Astrocyte (in vitro differentiated cells and primary cell): ENCODE data around the gene TBPL2. TPM values are rescaled to one million over a fixed set of nuclear protein-coding genes. Genes with fewer than 3 reads are reported as not detected.

Source experiments
- DNase-seq: peaks from one replicate; pipeline ENCODE4 v3.0.0-alpha.2; 2010; ENCODE audit warnings: low read depth
- FAIRE-seq: peaks from 2 replicates; lab custom pipeline; 2011; peaks lifted over from hg19 to GRCh38; lab: Jason Lieb, UNC
- H2AFZ ChIP-seq: 2 replicates; pipeline ENCODE4 v1.6.0; 2012; ENCODE audit warnings: low read depth, low read length, inconsistent platforms
- H3K27ac ChIP-seq: 2 replicates; pipeline ENCODE4 v1.5.1; 2011; ENCODE audit warnings: low read depth, low read length, inconsistent platforms
- H3K27me3 ChIP-seq: 2 replicates; pipeline ENCODE4 v1.6.0; 2011; ENCODE audit warnings: low read length, inconsistent platforms; ENCODE audit not compliant: insufficient read depth
- H3K36me3 ChIP-seq: 2 replicates; pipeline ENCODE4 v1.5.1; 2011; ENCODE audit warnings: low read length, inconsistent platforms; ENCODE audit not compliant: insufficient read depth
- H3K4me1 ChIP-seq: 2 replicates; pipeline ENCODE4 v1.5.1; 2011; ENCODE audit warnings: low read length, inconsistent platforms; ENCODE audit not compliant: insufficient read depth
- H3K4me2 ChIP-seq: 2 replicates; pipeline ENCODE4 v1.6.0; 2012; ENCODE audit warnings: low read length, inconsistent platforms
- H3K4me3 ChIP-seq: 2 replicates; pipeline ENCODE4 v1.5.1; 2011; ENCODE audit warnings: low read depth, mild to moderate bottlenecking, low read length, inconsistent platforms; ENCODE audit not compliant: insufficient read depth
- H3K79me2 ChIP-seq: 2 replicates; pipeline ENCODE4 v1.6.0; 2012; ENCODE audit warnings: mild to moderate bottlenecking, low read length, inconsistent platforms; ENCODE audit not compliant: insufficient read depth
- H3K9ac ChIP-seq: 2 replicates; pipeline ENCODE4 v1.6.0; 2012; ENCODE audit warnings: mild to moderate bottlenecking, low read length, inconsistent platforms
- H3K9me3 ChIP-seq: 2 replicates; pipeline ENCODE4 v1.5.1; 2012; ENCODE audit warnings: low read depth, mild to moderate bottlenecking, low read length, inconsistent platforms; ENCODE audit not compliant: insufficient read depth
- H4K20me1 ChIP-seq: 2 replicates; pipeline ENCODE4 v1.6.0; 2012; ENCODE audit warnings: low read length, inconsistent platforms; ENCODE audit not compliant: insufficient read depth
- H3K27ac Mint-ChIP-seq: one replicate; pipeline ENCODE4 v1.8.0; 2021; ENCODE audit warnings: mild to moderate bottlenecking, mixed read lengths; ENCODE audit not compliant: unreplicated experiment
- H3K27me3 Mint-ChIP-seq: one replicate; pipeline ENCODE4 v1.8.0; 2021; ENCODE audit warnings: low read depth, mixed read lengths; ENCODE audit not compliant: unreplicated experiment
- H3K36me3 Mint-ChIP-seq: one replicate; pipeline ENCODE4 v1.8.0; 2021; ENCODE audit warnings: low read depth, mixed read lengths; ENCODE audit not compliant: unreplicated experiment
- H3K4me1 Mint-ChIP-seq: one replicate; pipeline ENCODE4 v1.8.0; 2021; ENCODE audit warnings: low read depth, mixed read lengths; ENCODE audit not compliant: unreplicated experiment
- H3K4me3 Mint-ChIP-seq: one replicate; pipeline ENCODE4 v1.8.0; 2021; ENCODE audit warnings: mild to moderate bottlenecking, moderate library complexity, mixed read lengths; ENCODE audit not compliant: unreplicated experiment
- H3K9me3 Mint-ChIP-seq: one replicate; pipeline ENCODE4 v1.8.0; 2021; ENCODE audit warnings: mild to moderate bottlenecking, mixed read lengths; ENCODE audit not compliant: unreplicated experiment
- EZH2 ChIP-seq: IDR thresholded peaks from 2 replicates; pipeline ENCODE4 v1.6.1; 2012; ENCODE audit warnings: mild to moderate bottlenecking, low read length, inconsistent platforms; ENCODE audit not compliant: insufficient read depth
- total RNA-seq: library from RNA; stranded (reverse); gene quantifications from 2 replicates; pipeline ENCODE4 v1.2.1, GENCODE V29; 2021
- TF ChIP-seq, protein P1 (sequence below): IDR thresholded peaks from 2 replicates; pipeline ENCODE4 v1.5.1; 2011; ENCODE audit warnings: low read depth, mild to moderate bottlenecking, inconsistent platforms, low read length, moderate library complexity; ENCODE audit not compliant: insufficient read depth

Gene TBPL2
- total RNA-seq, 1 donor from 2014 or later = not detected

DNA sequence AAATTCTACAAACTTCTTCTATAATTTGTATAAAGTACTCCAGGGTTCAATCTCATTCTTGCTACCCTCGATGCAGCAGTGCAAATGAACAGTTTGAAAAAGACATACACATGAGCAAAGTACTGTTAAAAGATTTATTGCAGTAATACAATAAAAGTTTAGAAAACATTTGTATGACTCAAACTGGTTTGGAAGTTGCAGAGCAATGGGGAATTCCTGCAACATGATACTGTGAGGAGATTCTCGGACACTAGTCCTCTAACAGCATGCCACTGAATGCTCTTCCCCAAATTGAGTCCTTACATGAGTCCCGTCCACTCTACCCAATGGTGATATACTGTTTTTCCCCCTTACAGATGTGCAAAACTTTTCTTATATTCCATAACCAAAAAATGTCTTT, 74.1 kb downstream of the TBPL2 start:
- Mint-ChIP-seq H3K36me3 (peaks cover 22% of the 10 kb centered on the region), H3K9me3 (no peaks in the 10 kb centered on the region), H3K27me3 (no peaks in the 10 kb centered on the region), H3K27ac (no peak overlapping the region), H3K4me1 (peaks cover 11% of the 10 kb centered on the region), H3K4me3 (no peak overlapping the region)
- Histone ChIP-seq H3K9ac (no peak overlapping the region), H3K27me3 (no peaks in the 10 kb centered on the region), H3K9me3 (no peaks in the 10 kb centered on the region), H4K20me1 (no peaks in the 10 kb centered on the region), H3K27ac (no peak overlapping the region), H3K4me2 (no peak overlapping the region), H3K4me3 (no peak overlapping the region), H2AFZ (no peak overlapping the region), H3K36me3 (peaks cover 5% of the 10 kb centered on the region), H3K4me1 (no peaks in the 10 kb centered on the region), H3K79me2 (no peaks in the 10 kb centered on the region)
- TF ChIP-seq, protein P1, sequence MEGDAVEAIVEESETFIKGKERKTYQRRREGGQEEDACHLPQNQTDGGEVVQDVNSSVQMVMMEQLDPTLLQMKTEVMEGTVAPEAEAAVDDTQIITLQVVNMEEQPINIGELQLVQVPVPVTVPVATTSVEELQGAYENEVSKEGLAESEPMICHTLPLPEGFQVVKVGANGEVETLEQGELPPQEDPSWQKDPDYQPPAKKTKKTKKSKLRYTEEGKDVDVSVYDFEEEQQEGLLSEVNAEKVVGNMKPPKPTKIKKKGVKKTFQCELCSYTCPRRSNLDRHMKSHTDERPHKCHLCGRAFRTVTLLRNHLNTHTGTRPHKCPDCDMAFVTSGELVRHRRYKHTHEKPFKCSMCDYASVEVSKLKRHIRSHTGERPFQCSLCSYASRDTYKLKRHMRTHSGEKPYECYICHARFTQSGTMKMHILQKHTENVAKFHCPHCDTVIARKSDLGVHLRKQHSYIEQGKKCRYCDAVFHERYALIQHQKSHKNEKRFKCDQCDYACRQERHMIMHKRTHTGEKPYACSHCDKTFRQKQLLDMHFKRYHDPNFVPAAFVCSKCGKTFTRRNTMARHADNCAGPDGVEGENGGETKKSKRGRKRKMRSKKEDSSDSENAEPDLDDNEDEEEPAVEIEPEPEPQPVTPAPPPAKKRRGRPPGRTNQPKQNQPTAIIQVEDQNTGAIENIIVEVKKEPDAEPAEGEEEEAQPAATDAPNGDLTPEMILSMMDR = no peak
- no peak for TF ChIP-seq EZH2
- DNase-seq = peak; percentile 48
- peak; percentile 41 for FAIRE-seq

Other genes starting within 250 kb of the TBPL2 start
- gene DLGAP5, start 249.0 kb downstream of the TBPL2 start, total RNA-seq = 2.2 and 5.4 TPM in 2 replicates
- 21.1 and 23.4 TPM in 2 replicates for gene FBXO34, start 169.2 kb downstream of the TBPL2 start, total RNA-seq
- 10.0 and 11.5 TPM in 2 replicates for gene ATG14, start 28.8 kb downstream of the TBPL2 start, total RNA-seq
- 181 and 193 TPM in 2 replicates for gene KTN1, start 139.6 kb upstream of the TBPL2 start, total RNA-seq